Memory B cell (primary cell): ENCODE measurements around the gene ASIC2.
A peak's percentile ranks its signal among the peaks of the same experiment; 100 is the strongest.

Source experiments
- ATAC-seq: fragments of 150-1000 bp; cut with Tn5 transposase; 2 replicates; pipeline ENCODE4 v1.10.0; 2021; ENCODE audit warnings: low read depth, mild to moderate bottlenecking, moderate library complexity
- DNase-seq, 2 donors: peaks; one replicate each; pipeline ENCODE4 v3.0.0; 2022; ENCODE audit warnings: low spot score in 2 of 2
- H3K27ac Mint-ChIP-seq: one replicate; pipeline ENCODE4 v1.8.0; 2022; ENCODE audit warnings: mild to moderate bottlenecking, moderate library complexity, mixed read lengths
- H3K27me3 Mint-ChIP-seq: one replicate; pipeline ENCODE4 v1.8.0; 2022; ENCODE audit warnings: mixed read lengths
- H3K36me3 Mint-ChIP-seq: one replicate; pipeline ENCODE4 v1.8.0; 2022; ENCODE audit warnings: mild to moderate bottlenecking, mixed read lengths
- H3K4me1 Mint-ChIP-seq: one replicate; pipeline ENCODE4 v1.8.0; 2022; ENCODE audit warnings: mixed read lengths
- H3K4me3 Mint-ChIP-seq: one replicate; pipeline ENCODE4 v1.8.0; 2022; ENCODE audit warnings: mild to moderate bottlenecking, moderate library complexity, mixed read lengths
- H3K9me3 Mint-ChIP-seq: one replicate; pipeline ENCODE4 v1.8.0; 2022; ENCODE audit warnings: mixed read lengths

The ASIC2 gene

DNA sequence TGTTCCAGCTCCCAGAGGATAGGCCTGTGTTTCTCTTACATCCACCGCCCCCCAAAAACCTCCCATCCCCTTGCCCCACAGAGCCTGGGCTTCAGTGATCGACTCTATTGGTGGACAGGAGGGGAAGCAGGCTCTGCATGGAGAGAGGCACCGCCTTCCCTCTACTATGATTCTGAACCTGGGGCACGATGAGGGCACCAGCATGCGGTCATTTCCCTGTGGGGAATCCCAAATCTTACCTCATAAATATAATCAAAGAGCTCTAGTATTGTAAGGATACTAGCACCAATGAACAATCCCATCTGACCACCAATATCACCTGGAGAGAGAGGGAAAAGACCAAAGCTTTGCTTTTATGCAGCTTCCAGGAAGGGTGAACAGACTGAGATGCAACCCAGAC is 275.7 kb downstream of the ASIC2 start:
- Mint-ChIP-seq H3K4me1 (no peaks in the 10 kb centered on the region), H3K9me3 (no peaks in the 10 kb centered on the region), H3K27me3 (peaks cover 20% of the 10 kb centered on the region), H3K4me3 (no peak overlapping the region), H3K27ac (no peak overlapping the region), H3K36me3 (no peaks in the 10 kb centered on the region)
- ATAC-seq = no peak
- no peak for DNase-seq

DNA sequence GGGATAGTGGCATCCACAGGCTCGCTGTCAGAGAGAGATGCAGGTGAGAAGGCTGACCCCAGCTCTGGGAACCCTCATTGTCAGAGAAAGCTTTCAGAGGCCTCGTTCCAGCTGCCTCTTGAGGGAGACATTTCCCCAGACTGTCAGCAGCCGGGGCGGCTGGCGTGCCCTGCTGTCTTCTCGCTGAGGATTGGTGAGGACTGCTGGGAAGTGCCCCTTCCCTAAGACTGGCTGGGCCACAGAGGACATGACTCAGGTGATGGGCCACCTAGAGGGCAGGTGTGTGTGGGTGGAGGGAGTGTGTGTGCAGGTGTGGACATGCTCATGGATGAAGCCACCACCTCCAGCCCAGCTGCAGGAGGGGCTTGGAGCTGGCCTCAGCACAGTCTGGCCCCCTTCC is 276.2 kb downstream of the ASIC2 start:
- ATAC-seq = no peak
- peaks cover 20% of the 10 kb centered on the region for H3K27me3 Mint-ChIP-seq

DNA sequence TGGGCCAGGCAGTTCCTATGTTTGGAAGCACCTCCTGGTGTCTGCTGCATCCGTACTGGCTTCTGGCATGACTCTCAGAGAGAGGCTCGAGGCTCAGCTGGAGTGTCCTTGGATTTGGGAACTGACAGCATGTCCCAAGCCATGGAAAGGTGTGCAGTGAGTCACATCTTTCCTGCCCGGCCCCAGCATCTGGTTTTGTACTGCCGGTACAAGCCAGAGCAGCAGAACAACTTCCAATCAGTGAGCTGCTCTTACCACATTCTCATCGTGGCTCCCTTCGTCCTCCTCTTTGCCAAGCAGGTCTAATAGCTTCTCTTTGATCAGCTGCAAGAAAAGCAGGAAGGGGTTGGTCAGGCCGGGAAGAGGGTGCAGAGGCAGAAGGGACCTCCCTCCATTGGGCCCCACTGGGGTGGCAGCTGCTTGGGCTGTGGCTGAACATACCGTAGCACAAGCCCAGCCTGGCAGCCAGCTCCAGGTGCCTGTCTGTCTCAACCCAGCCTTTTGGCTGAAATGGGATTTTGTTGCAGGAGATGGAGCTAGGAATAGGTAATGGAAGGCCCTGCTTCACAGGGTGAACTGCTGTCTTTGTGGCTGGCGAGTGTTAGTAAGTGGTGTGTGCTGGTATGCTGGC is 277.3 kb downstream of the ASIC2 start:
- Mint-ChIP-seq H3K27me3 (peaks cover 20% of the 10 kb centered on the region), H3K36me3 (no peaks in the 10 kb centered on the region), H3K27ac (no peak overlapping the region), H3K4me3 (no peak overlapping the region), H3K9me3 (no peaks in the 10 kb centered on the region), H3K4me1 (no peaks in the 10 kb centered on the region)
- DNase-seq = no peak
- ATAC-seq = no peak

More for the DNA sequence above, 276.2 kb downstream of the ASIC2 start:
- no peaks in the 10 kb centered on the region for H3K9me3 Mint-ChIP-seq
- no peak overlapping the region for H3K4me3 Mint-ChIP-seq
- H3K36me3 Mint-ChIP-seq = no peaks in the 10 kb centered on the region
- H3K27ac Mint-ChIP-seq = no peak overlapping the region
- no peaks in the 10 kb centered on the region for H3K4me1 Mint-ChIP-seq
- no peak for DNase-seq

DNA sequence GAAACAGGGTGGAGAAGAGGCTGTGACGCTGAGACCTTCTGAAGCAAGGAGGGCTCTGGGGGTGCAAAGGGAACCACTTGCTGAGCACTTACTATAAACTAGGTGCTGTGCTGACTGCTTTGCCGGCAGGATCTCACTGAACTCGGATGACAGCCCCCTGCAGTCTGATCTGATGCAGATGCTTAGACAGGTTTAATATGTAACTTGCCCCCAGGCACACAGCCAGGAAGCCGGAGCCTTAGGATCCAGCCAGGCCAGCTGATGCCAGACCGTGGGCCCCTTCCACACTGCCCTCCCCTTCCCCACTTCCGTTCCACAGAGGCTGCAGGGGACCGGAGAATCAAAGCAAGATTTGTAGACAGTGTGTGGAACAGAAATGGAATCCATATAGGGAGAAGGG is 278.3 kb downstream of the ASIC2 start:
- peaks cover 20% of the 10 kb centered on the region for H3K27me3 Mint-ChIP-seq
- no peak for ATAC-seq

DNA sequence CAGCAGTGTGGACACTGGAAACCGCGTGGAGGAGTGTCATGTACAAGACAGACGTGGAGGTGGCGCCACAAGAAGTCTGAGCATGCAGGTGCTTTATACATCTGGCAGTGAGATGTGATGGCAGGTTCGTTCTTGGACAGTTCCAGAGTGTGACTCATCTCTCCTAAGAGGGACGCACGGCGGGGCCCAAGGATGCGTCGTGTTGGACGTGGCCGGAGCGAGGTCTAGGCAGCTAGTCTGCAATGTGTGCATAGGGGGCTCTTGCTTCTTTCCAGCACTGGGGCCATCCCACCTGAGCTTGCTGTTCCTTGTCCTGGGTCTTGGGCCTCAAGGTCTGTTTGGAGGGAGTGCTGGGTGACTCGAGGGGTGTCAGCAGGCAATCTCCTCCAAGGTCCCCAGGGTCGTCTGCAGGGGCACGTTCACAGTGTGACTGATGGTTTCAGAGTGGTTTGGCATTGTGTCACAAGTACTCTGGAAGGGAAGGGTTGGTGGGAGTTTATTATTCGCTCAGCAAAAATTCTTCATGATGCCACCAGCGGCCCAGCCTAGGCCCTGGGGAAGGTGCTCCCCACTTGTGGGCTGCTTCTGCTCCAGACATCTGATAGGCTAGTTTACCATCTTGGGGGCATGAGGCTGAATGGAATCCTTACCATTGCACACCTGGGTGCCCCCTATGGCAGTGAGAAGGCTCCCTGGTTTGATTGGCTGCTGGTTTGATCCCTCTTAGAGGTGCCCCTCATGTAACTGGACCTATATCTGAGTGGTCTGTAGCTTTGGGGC is 279.3 kb downstream of the ASIC2 start:
- Mint-ChIP-seq H3K27ac (no peak overlapping the region), H3K9me3 (no peaks in the 10 kb centered on the region), H3K4me1 (no peaks in the 10 kb centered on the region), H3K4me3 (no peak overlapping the region), H3K36me3 (no peaks in the 10 kb centered on the region), H3K27me3 (peaks cover 20% of the 10 kb centered on the region)
- no peak for ATAC-seq
- DNase-seq = no peak

More for the DNA sequence above, 278.3 kb downstream of the ASIC2 start:
- Mint-ChIP-seq H3K4me1 (no peaks in the 10 kb centered on the region), H3K36me3 (no peaks in the 10 kb centered on the region), H3K4me3 (no peak overlapping the region), H3K9me3 (no peaks in the 10 kb centered on the region), H3K27ac (no peak overlapping the region)
- no peak for DNase-seq

DNA sequence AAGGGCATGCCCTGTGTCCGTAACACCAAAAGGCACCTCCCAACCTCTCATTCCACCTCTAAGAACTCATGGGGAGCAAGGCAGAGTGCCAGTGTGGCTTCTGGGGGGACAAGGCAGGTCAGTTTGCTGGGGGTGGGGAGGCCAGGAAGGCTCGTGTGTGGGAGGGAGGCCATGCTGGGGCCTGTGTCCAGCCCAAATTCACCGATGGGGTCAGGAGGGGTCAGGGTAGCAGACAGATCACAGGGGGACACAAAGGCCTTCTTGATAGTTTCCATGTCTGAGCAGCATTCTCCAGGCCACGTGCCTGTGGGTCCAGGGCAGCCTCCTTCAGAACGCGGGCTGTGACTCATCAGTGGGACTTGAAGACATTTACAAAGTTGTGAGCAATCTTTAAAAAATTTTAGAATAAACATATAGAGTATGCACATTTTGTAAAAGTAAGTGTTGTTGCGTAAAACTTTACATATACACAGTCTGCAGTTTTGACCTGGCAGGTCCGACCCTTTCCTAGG is 280.5 kb downstream of the ASIC2 start:
- no peaks in the 10 kb centered on the region for H3K36me3 Mint-ChIP-seq
- no peaks in the 10 kb centered on the region for H3K4me1 Mint-ChIP-seq
- no peaks in the 10 kb centered on the region for H3K9me3 Mint-ChIP-seq
- no peak overlapping the region for H3K27ac Mint-ChIP-seq
- ATAC-seq (no peak), DNase-seq (no peak)
- H3K27me3 Mint-ChIP-seq = peaks cover 20% of the 10 kb centered on the region
- no peak overlapping the region for H3K4me3 Mint-ChIP-seq

DNA sequence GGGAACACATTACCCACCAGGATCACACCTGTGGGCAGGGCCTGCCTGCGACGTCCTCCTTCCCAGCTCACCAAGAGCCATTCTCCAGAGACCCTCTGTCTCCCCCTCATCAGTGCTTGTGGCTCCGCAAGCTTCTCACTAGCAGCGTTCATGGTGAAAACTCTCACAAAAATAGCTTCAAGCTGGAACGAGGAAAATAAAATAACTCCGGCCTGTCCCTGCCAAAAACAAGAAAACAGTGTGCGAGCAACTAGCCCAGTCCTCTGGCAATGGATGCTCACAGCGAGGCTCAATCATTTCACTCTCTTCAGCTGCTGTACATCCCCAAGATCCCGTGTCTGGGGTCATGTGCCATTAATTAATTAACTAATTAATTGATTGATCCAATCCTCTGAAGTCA is 283.5 kb downstream of the ASIC2 start:
- peaks cover 17% of the 10 kb centered on the region for H3K27me3 Mint-ChIP-seq
- no peaks in the 10 kb centered on the region for H3K36me3 Mint-ChIP-seq
- no peak overlapping the region for H3K4me3 Mint-ChIP-seq
- H3K9me3 Mint-ChIP-seq = no peaks in the 10 kb centered on the region
- no peak overlapping the region for H3K27ac Mint-ChIP-seq
- DNase-seq (no peak), ATAC-seq (no peak)
- H3K4me1 Mint-ChIP-seq = no peaks in the 10 kb centered on the region

DNA sequence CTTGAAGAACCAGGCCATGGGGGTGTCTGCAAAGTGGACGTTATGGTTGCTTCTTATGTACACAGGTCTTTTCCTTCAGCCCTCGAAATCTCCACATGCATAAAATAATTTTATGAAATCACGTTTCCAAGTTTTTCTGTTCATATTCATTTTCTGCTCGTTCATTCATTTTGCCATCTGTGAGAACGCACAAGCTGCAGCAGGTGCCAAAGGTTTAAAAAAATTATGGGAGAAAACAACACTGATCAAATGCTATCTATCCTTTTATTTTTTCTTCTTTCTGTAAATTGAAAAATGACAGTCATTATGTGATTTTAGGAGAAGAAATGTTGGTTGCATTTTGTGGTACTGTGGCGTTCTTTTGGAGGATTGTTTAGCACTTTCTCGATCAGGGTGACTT is 285.9 kb downstream of the ASIC2 start:
- no peak for DNase-seq
- H3K27ac Mint-ChIP-seq = no peak overlapping the region
- no peaks in the 10 kb centered on the region for H3K9me3 Mint-ChIP-seq
- H3K27me3 Mint-ChIP-seq = peaks cover 8% of the 10 kb centered on the region
- no peaks in the 10 kb centered on the region for H3K36me3 Mint-ChIP-seq
- ATAC-seq = no peak
- no peaks in the 10 kb centered on the region for H3K4me1 Mint-ChIP-seq
- no peak overlapping the region for H3K4me3 Mint-ChIP-seq

DNA sequence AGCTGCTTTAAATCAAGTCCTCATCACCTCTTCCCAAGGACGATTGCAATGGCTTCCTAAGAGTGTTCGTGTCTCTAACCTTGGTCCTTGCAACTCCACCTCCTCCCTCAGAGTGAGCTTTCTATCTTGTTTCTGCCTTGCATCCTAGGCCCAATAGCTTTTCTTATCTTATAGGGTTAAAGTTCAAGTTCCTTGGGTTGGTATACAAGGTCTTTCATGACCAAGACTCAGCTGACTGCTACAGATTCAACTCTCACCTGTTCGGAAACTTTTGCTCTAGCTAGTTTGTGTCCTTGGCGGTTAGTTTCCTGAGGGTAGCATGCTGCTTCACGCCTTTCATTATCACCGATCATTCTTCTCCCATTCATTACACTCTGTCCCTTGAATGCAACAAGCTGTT is 290.8 kb downstream of the ASIC2 start:
- H3K27me3 Mint-ChIP-seq = peaks cover 11% of the 10 kb centered on the region
- ATAC-seq (no peak), DNase-seq (no peak)
- H3K36me3 Mint-ChIP-seq = no peaks in the 10 kb centered on the region
- H3K4me1 Mint-ChIP-seq = peaks cover 5% of the 10 kb centered on the region
- no peak overlapping the region for H3K27ac Mint-ChIP-seq
- H3K9me3 Mint-ChIP-seq = no peaks in the 10 kb centered on the region
- no peak overlapping the region for H3K4me3 Mint-ChIP-seq

DNA sequence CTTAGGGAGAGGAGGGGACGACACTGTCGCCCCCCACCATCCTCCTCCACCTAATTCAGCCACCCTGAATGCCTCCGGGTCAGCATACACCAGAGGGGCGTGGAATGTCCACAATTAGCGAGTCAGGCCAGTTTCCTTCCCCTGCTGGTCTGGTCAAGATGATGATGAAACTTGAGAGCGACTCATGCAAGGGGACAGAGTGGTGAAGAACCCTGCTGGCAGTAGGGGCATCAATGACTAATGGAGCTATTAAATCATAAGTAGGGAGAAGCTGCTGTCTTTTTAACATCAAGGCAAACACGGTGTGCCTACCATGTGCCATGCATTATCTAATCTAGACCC is 294.2 kb downstream of the ASIC2 start:
- Mint-ChIP-seq H3K36me3 (no peaks in the 10 kb centered on the region), H3K9me3 (no peaks in the 10 kb centered on the region), H3K4me3 (no peak overlapping the region), H3K4me1 (peaks cover 5% of the 10 kb centered on the region), H3K27ac (no peak overlapping the region), H3K27me3 (peaks cover 10% of the 10 kb centered on the region)
- ATAC-seq (no peak), DNase-seq (no peak)

DNA sequence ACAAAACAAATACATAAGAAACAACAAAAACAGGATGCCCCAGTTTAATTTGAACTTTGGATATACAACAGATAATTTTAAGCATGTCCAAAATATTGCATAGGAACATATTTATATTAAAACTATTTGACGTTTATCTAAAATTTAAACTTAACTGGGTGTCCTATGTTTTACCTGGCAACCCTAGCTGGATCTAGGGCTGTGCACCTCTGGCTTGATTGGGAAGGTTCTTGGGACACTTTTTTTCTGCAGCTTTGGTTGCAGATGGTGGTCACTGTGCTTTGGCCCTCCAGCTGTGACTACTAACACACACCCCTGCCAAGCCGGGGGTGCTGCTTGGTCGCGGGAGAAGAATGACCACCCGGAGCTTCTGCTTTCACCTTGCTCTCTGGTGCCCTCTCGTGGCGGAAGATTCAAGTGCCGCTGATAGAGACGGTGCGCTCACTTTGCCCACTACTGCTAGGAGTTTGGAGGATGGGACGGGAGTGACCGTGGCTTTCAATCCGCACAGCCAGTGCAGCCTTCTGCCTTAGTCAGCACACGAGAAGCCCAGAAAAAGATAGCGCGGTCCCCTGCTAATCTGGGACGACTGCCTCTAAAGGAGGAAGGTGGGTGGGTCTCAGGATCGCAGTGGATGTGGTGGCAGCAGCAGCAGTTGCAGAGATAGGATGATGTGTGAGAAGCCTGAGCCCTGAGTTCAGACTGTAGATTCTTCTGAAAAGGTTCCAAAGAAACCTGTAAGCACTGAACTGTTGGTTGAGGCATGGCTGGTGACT is 294.8 kb downstream of the ASIC2 start:
- no peaks in the 10 kb centered on the region for H3K9me3 Mint-ChIP-seq
- H3K36me3 Mint-ChIP-seq = no peaks in the 10 kb centered on the region
- no peak overlapping the region for H3K4me3 Mint-ChIP-seq
- ATAC-seq (peak; percentile 66), DNase-seq (peak; percentile 70 to 86)
- H3K4me1 Mint-ChIP-seq = peaks cover 5% of the 10 kb centered on the region
- peaks cover 10% of the 10 kb centered on the region for H3K27me3 Mint-ChIP-seq
- H3K27ac Mint-ChIP-seq = no peak overlapping the region

DNA sequence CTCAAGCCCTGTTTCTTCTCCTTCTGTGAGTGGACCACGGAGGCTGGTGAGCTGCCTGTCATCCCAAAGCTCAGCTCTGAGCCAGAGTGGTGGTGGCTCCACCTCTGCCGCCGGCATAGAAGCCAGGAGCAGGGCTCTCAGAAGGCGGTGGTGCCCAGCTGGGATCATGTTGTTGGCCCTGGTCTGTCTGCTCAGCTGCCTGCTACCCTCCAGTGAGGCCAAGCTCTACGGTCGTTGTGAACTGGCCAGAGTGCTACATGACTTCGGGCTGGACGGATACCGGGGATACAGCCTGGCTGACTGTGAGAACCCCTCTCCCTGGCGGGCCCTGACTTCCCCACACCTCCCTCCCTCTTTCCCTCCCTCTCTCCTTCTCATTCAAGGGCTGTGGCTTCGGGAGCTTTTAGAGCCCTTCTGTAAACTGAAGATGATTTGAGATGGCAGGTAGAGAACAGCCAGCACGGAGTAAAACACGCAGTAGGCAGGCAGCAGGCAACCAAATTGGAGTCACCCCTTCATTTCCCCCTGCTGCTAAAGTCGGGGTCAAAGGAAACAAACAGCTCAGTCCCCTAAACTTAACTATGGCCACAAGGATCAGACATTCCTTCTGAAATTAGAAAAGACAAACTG is 297.6 kb downstream of the ASIC2 start:
- Mint-ChIP-seq H3K36me3 (peaks cover 2% of the 10 kb centered on the region), H3K9me3 (no peaks in the 10 kb centered on the region), H3K27ac (no peak overlapping the region), H3K27me3 (peaks cover 20% of the 10 kb centered on the region), H3K4me1 (peaks cover 7% of the 10 kb centered on the region), H3K4me3 (no peak overlapping the region)
- ATAC-seq (no peak), DNase-seq (no peak)

DNA sequence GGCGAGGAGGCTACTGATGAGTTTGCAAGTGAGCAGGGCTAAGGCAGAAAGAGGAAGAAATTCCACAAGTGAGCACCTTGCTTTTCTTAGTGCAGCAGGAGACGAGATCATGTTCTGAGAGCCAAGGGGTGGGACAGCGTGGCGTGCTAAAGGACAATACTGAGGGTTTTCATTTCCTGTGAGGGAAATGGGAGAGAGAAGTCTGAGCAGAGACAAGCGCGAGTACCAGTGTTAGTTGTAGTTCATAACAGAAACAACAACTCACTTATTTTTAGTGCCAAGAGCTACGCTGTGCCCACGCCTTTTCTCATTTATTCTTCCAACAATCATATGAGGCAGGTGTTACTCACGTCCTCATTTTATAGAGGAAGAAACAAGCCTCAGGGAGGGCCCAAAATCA is 299.1 kb downstream of the ASIC2 start:
- Mint-ChIP-seq H3K4me3 (no peak overlapping the region), H3K4me1 (peaks cover 7% of the 10 kb centered on the region), H3K27me3 (peaks cover 20% of the 10 kb centered on the region), H3K36me3 (peaks cover 2% of the 10 kb centered on the region), H3K27ac (no peak overlapping the region), H3K9me3 (peaks cover 2% of the 10 kb centered on the region)
- DNase-seq (no peak), ATAC-seq (no peak)
